NCI-H1105 treated with DMSO at 0.1 percent for 48 hours (cell line): ENCODE results near the gene ZC3H12D.
A peak's percentile ranks its signal among the peaks of the same experiment; 100 is the strongest.
"Not testable (repeated sequence)": the region's sequence is repeated elsewhere in the genome, so short reads cannot be mapped to it uniquely, and the experiment has no call there.

Experiments used
- DNase-seq: peaks from one replicate; lab custom pipeline; 2025; lab: John Stamatoyannopoulos, UW

ZC3H12D gene

GRCh38 chr6:149459761-149460160, 25.1 kb downstream of the ZC3H12D start:
- DNase-seq, result no peak

GRCh38 chr6:149458806-149459205, 26.0 kb downstream of the ZC3H12D start:
- no peak for DNase-seq

- no peak for DNase-seq
These were observed 26.6 kb downstream of the ZC3H12D start for GRCh38 chr6:149458196-149458595.

- DNase-seq, result no peak
These were observed 27.4 kb downstream of the ZC3H12D start for GRCh38 chr6:149457316-149457884.

- DNase-seq, result no peak
These were observed 28.3 kb downstream of the ZC3H12D start for GRCh38 chr6:149456311-149457021.

GRCh38 chr6:149455031-149455732, 29.6 kb downstream of the ZC3H12D start:
- no peak for DNase-seq

- peak; percentile 82 for DNase-seq
These were observed 30.4 kb downstream of the ZC3H12D start for GRCh38 chr6:149454346-149454848.

- no peak for DNase-seq
These were observed 31.0 kb downstream of the ZC3H12D start for GRCh38 chr6:149453597-149454345.

GRCh38 chr6:149452037-149452939, 32.5 kb downstream of the ZC3H12D start:
- no peak for DNase-seq

- no peak for DNase-seq
These were observed 33.3 kb downstream of the ZC3H12D start for GRCh38 chr6:149451376-149452036.

GRCh38 chr6:149450679-149451375, 34.0 kb downstream of the ZC3H12D start:
- DNase-seq, result no peak

- no peak for DNase-seq
These were observed 34.8 kb downstream of the ZC3H12D start for GRCh38 chr6:149449831-149450678.

- no peak for DNase-seq
These were observed 35.9 kb downstream of the ZC3H12D start for GRCh38 chr6:149448821-149449453.

GRCh38 chr6:149446791-149447376, 37.9 kb downstream of the ZC3H12D start:
- no peak for DNase-seq

- DNase-seq, result no peak
These were observed 39.2 kb downstream of the ZC3H12D start for GRCh38 chr6:149445573-149445972.

- DNase-seq, result no peak
These were observed 39.7 kb downstream of the ZC3H12D start for GRCh38 chr6:149445095-149445466.

- not testable (repeated sequence) for DNase-seq
These were observed 40.3 kb downstream of the ZC3H12D start for GRCh38 chr6:149444360-149445094.
